Heart right ventricle (tissue), 16 donors: Measurements from ENCODE around the gene FOLR1. TPM values are rescaled to one million over a fixed set of nuclear protein-coding genes. Genes with fewer than 3 reads are reported as not detected.
A peak's percentile ranks its signal among the peaks of the same experiment; 100 is the strongest.

Source experiments
- ATAC-seq, 8 donors: fragments of 200-7000 bp; cut with Tn5 transposase; one replicate each; pipeline ENCODE4 v1.9.1; 2020; ENCODE audit warnings: mild to moderate bottlenecking in 8 of 8, moderate library complexity in 8 of 8, moderate number of reproducible peaks in 1 of 8
- DNase-seq, 2 donors: peaks; one replicate each; pipeline ENCODE4 v3.0.0-alpha.2; 2020
- H3K27ac ChIP-seq, 10 donors: fragments of 200-600 bp; sonication (generic) in 2 of 10; one replicate each; pipeline versions ENCODE4 v1.5.0 to v1.8.0; 2020 to 2022; ENCODE audit warnings: mild to moderate bottlenecking in 3 of 10
- H3K27me3 ChIP-seq, 7 donors: fragments of 200-600 bp; one replicate each; pipeline ENCODE4 v1.8.0; 2021 to 2022; ENCODE audit warnings: mild to moderate bottlenecking in 2 of 7
- H3K36me3 ChIP-seq, 9 donors: fragments of 200-600 bp; sonication (generic) in 1 of 9; one replicate each; pipeline versions ENCODE4 v1.5.0 to v1.8.0; 2020 to 2022; ENCODE audit warnings: mild to moderate bottlenecking in 2 of 9
- H3K4me1 ChIP-seq, 9 donors: fragments of 200-600 bp; sonication (generic) in 1 of 9; one replicate each; pipeline versions ENCODE4 v1.5.0 to v1.8.0; 2020 to 2022; ENCODE audit warnings: mild to moderate bottlenecking in 4 of 9
- H3K4me3 ChIP-seq, 10 donors: fragments of 200-600 bp; sonication (generic) in 2 of 10; one replicate each; pipeline versions ENCODE4 v1.5.0 to v1.8.0; 2020 to 2022; ENCODE audit warnings: mild to moderate bottlenecking in 7 of 10, moderate library complexity in 2 of 10
- H3K9me3 ChIP-seq, 11 donors: fragments of 200-600 bp in 10 of 11; sonication (generic) in 2 of 11; one replicate each; pipeline versions ENCODE4 v1.5.0 to v1.8.0; 2013 to 2022; ENCODE audit warnings: mild to moderate bottlenecking in 2 of 11, control low read depth in 1 of 11, moderate library complexity in 1 of 11
- WGBS, 2 donors: extraction: QIAGEN DNeasy Blood & Tissue Kit; methylation state at CpG; one replicate each; pipeline ENCODE4 v1.1.7; 2013; ENCODE audit warnings: inconsistent platforms in 1 of 2; 5-methylcytosine and 5-hydroxymethylcytosine counted together
- intact Hi-C, 10 donors: fragments of 100-400 bp; cut with DNase I; formaldehyde crosslinking; loops; one replicate each; pipeline versions ENCODE4 v1.11.1 to v1.14.2; 2022
- polyA plus RNA-seq, 2 donors: library from polyadenylated mRNA; stranded (reverse); fragments of 200-250 nt; gene quantifications; one replicate each; pipeline ENCODE4 v1.2.3, GENCODE V29; 2013
- total RNA-seq, 10 donors: library from RNA; stranded (reverse); fragmentation: NEBNext Ultra II Directional in 3 of 10; extraction: Animal tissue kit (Norgen Biotek cat#: 25700) in 3 of 10; gene quantifications; one replicate each; pipeline versions ENCODE4 v1.2.1 to v1.2.4, GENCODE V29; 2021 to 2023
- TF ChIP-seq, protein P1 (sequence below), 9 donors: fragments of 200-600 bp; sonication (generic) in 2 of 9; IDR thresholded peaks; one replicate each; pipeline versions ENCODE4 v1.5.0 to v1.8.0; 2021 to 2022; ENCODE audit warnings: antibody characterized with exemption in 9 of 9, mild to moderate bottlenecking in 5 of 9, moderate library complexity in 1 of 9
- donor health status: Arrhythmogenic right ventricular cardiomyopathy.
- donor health status: ischemic (EF 13 %, LVEDD 7.1; RV severe dilation, severe dysfunction).
- donor health status: healthy with polysubstance abuse.
- donor health status: DM: no; HTN: yes; CAD: no.
- donor health status: DM: no; HTN: no; CAD: no.
- donor health status: ischemic (EF 25% LVEDD 6.9; RV normal size, moderate dysfunction).
- donor health status: ischemic (EF 25% LVEDD 5.7; RV mildly dilated, moderate dysfunction).
- donor health status: healthy.
- donor health status: DM: yes; HTN: yes; CAD: no.
- donor health status: Ischemic cardiomyopathy.
- donor health status: ischemic (EF 35%, LVEDD 5.7; RV mildly dilated, moderate dysfunction).
- donor health status: nonischemic (EF 11% LVEDD 7.7; RV severe dilation, severe dysfunction).
- donor health status: DM: yes; HTN: yes; CAD: no.
- donor health status: PGD.
- donor health status: ischemic (EF 29% LVEDD 5.4; RV normal size, mild dysfunction).
- donor health status: nonischemic (EF 23%, LVEDD 6.1; RV moderate dilation, normal function).

The FOLR1 gene
- total and polyA plus RNA-seq, 12 donors, result 0.16 to 1.4 (median 0.42) TPM; not detected in 3

DNA sequence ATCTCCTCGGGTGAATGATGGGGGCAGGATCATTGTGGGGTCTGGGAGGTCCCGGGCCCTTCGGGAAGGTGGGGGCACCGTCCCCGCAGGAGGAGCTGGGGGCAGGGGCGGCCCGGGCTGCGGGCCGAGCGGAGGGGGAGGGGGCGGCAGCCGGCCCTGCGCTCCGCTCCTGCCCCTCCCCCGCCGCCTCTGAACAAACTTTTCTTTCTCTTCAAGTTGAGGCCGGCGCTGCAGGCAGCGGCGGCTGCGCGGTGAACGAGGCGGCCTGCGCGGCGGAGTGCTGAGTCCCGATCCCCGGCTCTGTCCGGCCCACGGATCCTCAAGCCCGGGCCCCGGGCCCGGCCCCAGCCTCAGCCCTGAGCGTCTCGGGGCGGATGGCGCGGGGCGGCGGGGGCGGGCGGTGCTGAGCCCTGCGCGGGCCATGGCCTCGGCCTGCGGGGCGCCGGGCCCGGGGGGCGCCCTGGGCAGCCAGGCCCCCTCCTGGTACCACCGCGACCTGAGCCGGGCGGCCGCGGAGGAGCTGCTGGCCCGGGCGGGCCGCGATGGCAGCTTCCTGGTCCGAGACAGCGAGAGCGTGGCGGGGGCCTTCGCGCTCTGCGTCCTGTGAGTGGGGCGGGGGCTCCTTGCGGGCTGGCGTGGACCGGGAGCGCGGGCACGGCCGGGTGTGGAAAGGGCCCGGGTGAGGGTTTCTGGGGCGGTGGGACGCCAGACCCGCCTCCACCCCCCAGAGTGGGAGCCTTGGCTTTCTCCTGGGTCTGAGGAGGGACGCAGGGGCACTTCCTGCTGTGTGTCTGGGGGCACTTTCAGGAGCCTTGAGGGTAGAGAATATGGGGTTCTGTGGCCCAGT is 32.8 kb downstream of the FOLR1 start, which contains the start of gene INPPL1:
Gene INPPL1 (plus strand): TSS at position 204 of the 847 bp plus-strand sequence. CDS start 218 bp downstream, at position 422.
- H3K4me1 ChIP-seq, result peaks cover 5 to 48% (median 21%) of the 10 kb centered on the region in 9 donors
- H3K36me3 ChIP-seq, result peaks cover 0 to 33% (median 15%) of the 10 kb centered on the region in 9 donors
- TF ChIP-seq, protein P1, sequence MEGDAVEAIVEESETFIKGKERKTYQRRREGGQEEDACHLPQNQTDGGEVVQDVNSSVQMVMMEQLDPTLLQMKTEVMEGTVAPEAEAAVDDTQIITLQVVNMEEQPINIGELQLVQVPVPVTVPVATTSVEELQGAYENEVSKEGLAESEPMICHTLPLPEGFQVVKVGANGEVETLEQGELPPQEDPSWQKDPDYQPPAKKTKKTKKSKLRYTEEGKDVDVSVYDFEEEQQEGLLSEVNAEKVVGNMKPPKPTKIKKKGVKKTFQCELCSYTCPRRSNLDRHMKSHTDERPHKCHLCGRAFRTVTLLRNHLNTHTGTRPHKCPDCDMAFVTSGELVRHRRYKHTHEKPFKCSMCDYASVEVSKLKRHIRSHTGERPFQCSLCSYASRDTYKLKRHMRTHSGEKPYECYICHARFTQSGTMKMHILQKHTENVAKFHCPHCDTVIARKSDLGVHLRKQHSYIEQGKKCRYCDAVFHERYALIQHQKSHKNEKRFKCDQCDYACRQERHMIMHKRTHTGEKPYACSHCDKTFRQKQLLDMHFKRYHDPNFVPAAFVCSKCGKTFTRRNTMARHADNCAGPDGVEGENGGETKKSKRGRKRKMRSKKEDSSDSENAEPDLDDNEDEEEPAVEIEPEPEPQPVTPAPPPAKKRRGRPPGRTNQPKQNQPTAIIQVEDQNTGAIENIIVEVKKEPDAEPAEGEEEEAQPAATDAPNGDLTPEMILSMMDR (IDR thresholded peaks at IDR 0.05), result no peak
- no peaks in the 10 kb centered on the region for H3K9me3 ChIP-seq
- WGBS, 2 donors, result 1% methylated on average over 71 to 81 of the region's 81 CpGs
- H3K27ac ChIP-seq, result peak within 1 kb of the TSS; percentile 94 to 100 (median 99)
- H3K4me3 ChIP-seq, result peak within 1 kb of the TSS; percentile 57 to 94 (median 84)
- intact Hi-C loops, result loop anchor here in 4 of 10 donors (5.0 to 10.0 kb wide), 4 partner anchors 112 to 210 kb away; partner anchors contain the start of gene ANAPC15 (in 1 of the 4)
- H3K27me3 ChIP-seq, result no peaks in the 10 kb centered on the region
- peak in 5 of 8 donors; percentile 3 to 17 (median 13) for ATAC-seq
- peak; percentile 59 to 72 for DNase-seq

DNA sequence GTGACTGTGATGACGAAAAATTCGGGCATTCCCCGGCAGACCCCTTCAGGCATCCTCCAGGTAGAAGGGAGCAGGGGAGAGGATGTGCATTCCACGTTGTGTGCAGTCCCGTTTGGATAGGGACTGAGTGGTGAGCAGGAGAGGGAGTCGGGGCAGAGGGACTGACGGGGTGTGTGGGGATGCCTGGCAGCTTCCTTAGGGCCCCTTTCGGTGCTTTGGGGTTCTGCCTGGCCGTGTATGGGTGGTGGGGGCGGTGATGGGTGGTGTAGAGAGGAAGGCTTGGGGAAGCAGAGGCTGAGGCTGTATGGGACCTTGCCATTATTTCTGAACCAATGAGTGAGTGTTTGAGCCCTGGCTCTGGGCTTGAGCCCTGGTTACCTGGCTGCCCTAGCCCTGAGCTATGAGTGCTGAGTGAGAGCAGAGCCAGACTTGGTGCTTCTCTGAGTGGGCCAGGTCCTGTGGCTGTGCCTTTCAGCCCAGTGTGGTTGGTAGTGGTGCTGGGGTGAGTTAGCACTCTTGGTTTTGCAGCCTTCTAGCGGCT is 33.5 kb downstream of the FOLR1 start:
- ATAC-seq (no peak), DNase-seq (peak in 1 of 2 donors; percentile 4)
- 17 to 19% methylated on average over 11 of the region's 11 CpGs for WGBS, 2 donors

DNA sequence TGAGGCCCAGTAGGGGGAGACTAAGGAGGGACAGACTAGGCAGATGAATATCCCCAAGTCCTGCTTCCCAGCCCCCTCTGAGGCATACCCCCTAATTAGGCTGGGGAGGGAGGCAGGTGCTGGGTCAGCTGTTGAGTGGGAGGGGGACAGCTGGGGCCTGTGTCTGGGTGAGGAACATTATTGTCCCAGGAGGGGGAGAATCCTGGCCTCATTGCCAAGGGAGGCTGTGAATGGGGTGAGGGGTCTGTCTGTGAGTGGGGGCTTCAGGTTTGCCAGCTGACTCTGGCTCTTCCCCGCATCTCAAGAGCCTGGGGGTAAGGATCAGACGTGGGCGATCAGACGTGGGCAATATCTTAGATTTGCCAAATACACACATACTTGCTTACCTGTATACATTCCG is 34.8 kb downstream of the FOLR1 start:
- no peaks in the 10 kb centered on the region for H3K27me3 ChIP-seq
- peaks cover 0 to 52% (median 28%) of the 10 kb centered on the region in 9 donors for H3K36me3 ChIP-seq
- no peak for DNase-seq
- H3K27ac ChIP-seq, result no peak overlapping the region
- TF ChIP-seq, protein P1 (IDR thresholded peaks at IDR 0.05), result no peak
- intact Hi-C loops, result loop anchor here in 4 of 10 donors (5.0 to 10.0 kb wide), 3 partner anchors 114 to 212 kb away; partner anchors contain the start of gene ANAPC15 (in 1 of the 4)
- H3K9me3 ChIP-seq, result no peaks in the 10 kb centered on the region
- peaks cover 5 to 57% (median 26%) of the 10 kb centered on the region in 9 donors for H3K4me1 ChIP-seq
- 86 to 97% methylated on average over 5 of the region's 5 CpGs for WGBS, 2 donors
- ATAC-seq, result no peak
- H3K4me3 ChIP-seq, result no peak overlapping the region

More for the DNA sequence above, 33.5 kb downstream of the FOLR1 start:
- intact Hi-C loops, result loop anchor here in 4 of 10 donors (5.0 to 10.0 kb wide), 3 partner anchors 113 to 211 kb away; partner anchors contain the start of gene ANAPC15 (in 1 of the 4)
- Histone ChIP-seq H3K27me3 (no peaks in the 10 kb centered on the region), H3K4me3 (peak overlapping the region; percentile 57 to 94 (median 84)), H3K36me3 (peaks cover 0 to 40% (median 18%) of the 10 kb centered on the region in 9 donors), H3K4me1 (peaks cover 5 to 48% (median 21%) of the 10 kb centered on the region in 9 donors), H3K27ac (peak overlapping the region in 8 of 10 donors; percentile 94 to 100 (median 99)), H3K9me3 (no peaks in the 10 kb centered on the region)
- TF ChIP-seq, protein P1 (IDR thresholded peaks at IDR 0.05), result no peak
